Measurements from ENCODE around the gene MRC1. TPM values are rescaled to one million over a fixed set of nuclear protein-coding genes. Genes with fewer than 3 reads are reported as not detected.

The MRC1 gene
- total RNA-seq, 1 donor from 2014 or later, result 0.07 TPM

GRCh38 chr10:17821893-17822292 is 12.7 kb downstream of the MRC1 start:
- Histone ChIP-seq H3K36me3 (ENCODE audit: insufficient read depth, low read length) (no peaks in the 10 kb centered on the region), H2AFZ (ENCODE audit: low read depth, low read length) (no peak overlapping the region), H3K79me2 (ENCODE audit: insufficient read depth, low read length) (no peaks in the 10 kb centered on the region), H3K4me1 (ENCODE audit: insufficient read depth, low read length) (no peaks in the 10 kb centered on the region), H3K27ac (ENCODE audit: low read depth, low read length) (no peak overlapping the region), H3K27me3 (ENCODE audit: insufficient read depth, low read length) (peaks cover 3% of the 10 kb centered on the region), H3K9ac (ENCODE audit: low read length) (no peak overlapping the region), H3K4me2 (ENCODE audit: low read length) (no peak overlapping the region), H3K4me3 (ENCODE audit: insufficient read depth, low read depth, low read length) (no peak overlapping the region), H3K9me3 (ENCODE audit: insufficient read depth, low read depth, low read length) (no peaks in the 10 kb centered on the region), H4K20me1 (ENCODE audit: insufficient read depth, low read length) (no peaks in the 10 kb centered on the region)
- FAIRE-seq (no peak), DNase-seq (ENCODE audit: low read depth) (no peak)
- no peak overlapping the region for H3K4me3 Mint-ChIP-seq (ENCODE audit: unreplicated experiment)
- no peaks in the 10 kb centered on the region for H3K27me3 Mint-ChIP-seq (ENCODE audit: low read depth, unreplicated experiment)
- H3K9me3 Mint-ChIP-seq (ENCODE audit: unreplicated experiment), result no peaks in the 10 kb centered on the region
- H3K36me3 Mint-ChIP-seq (ENCODE audit: low read depth, unreplicated experiment), result no peaks in the 10 kb centered on the region
- no peak overlapping the region for H3K27ac Mint-ChIP-seq (ENCODE audit: unreplicated experiment)
- TF ChIP-seq CTCF (IDR thresholded peaks at IDR 0.05; ENCODE audit: insufficient read depth, low read depth, low read length) (no peak), EZH2 (IDR thresholded peaks at IDR 0.05; ENCODE audit: insufficient read depth, low read length) (no peak)
- no peaks in the 10 kb centered on the region for H3K4me1 Mint-ChIP-seq (ENCODE audit: low read depth, unreplicated experiment)

- no peaks in the 10 kb centered on the region for H3K9me3 Mint-ChIP-seq (ENCODE audit: unreplicated experiment)
- no peaks in the 10 kb centered on the region for H3K79me2 ChIP-seq (ENCODE audit: insufficient read depth, low read length)
- H3K4me2 ChIP-seq (ENCODE audit: low read length), result no peak overlapping the region
- H3K4me3 ChIP-seq (ENCODE audit: insufficient read depth, low read depth, low read length), result no peak overlapping the region
- DNase-seq (ENCODE audit: low read depth) (no peak), FAIRE-seq (no peak)
- no peaks in the 10 kb centered on the region for H3K27me3 Mint-ChIP-seq (ENCODE audit: low read depth, unreplicated experiment)
- H3K36me3 Mint-ChIP-seq (ENCODE audit: low read depth, unreplicated experiment), result no peaks in the 10 kb centered on the region
- H3K9me3 ChIP-seq (ENCODE audit: insufficient read depth, low read depth, low read length), result no peaks in the 10 kb centered on the region
- H3K36me3 ChIP-seq (ENCODE audit: insufficient read depth, low read length), result no peaks in the 10 kb centered on the region
- peaks cover 11% of the 10 kb centered on the region for H3K4me1 Mint-ChIP-seq (ENCODE audit: low read depth, unreplicated experiment)
- H2AFZ ChIP-seq (ENCODE audit: low read depth, low read length), result no peak overlapping the region
- peaks cover 14% of the 10 kb centered on the region for H3K4me1 ChIP-seq (ENCODE audit: insufficient read depth, low read length)
- H3K27ac ChIP-seq (ENCODE audit: low read depth, low read length), result no peak overlapping the region
- no peak overlapping the region for H3K9ac ChIP-seq (ENCODE audit: low read length)
- H4K20me1 ChIP-seq (ENCODE audit: insufficient read depth, low read length), result no peaks in the 10 kb centered on the region
- H3K4me3 Mint-ChIP-seq (ENCODE audit: unreplicated experiment), result no peak overlapping the region
- TF ChIP-seq EZH2 (IDR thresholded peaks at IDR 0.05; ENCODE audit: insufficient read depth, low read length) (no peak), CTCF (IDR thresholded peaks at IDR 0.05; ENCODE audit: insufficient read depth, low read depth, low read length) (no peak)
- H3K27ac Mint-ChIP-seq (ENCODE audit: unreplicated experiment), result no peak overlapping the region
- H3K27me3 ChIP-seq (ENCODE audit: insufficient read depth, low read length), result no peaks in the 10 kb centered on the region
Observed at GRCh38 chr10:17831341-17831740, 22.2 kb downstream of the MRC1 start.

- no peak for TF ChIP-seq EZH2 (IDR thresholded peaks at IDR 0.05; ENCODE audit: insufficient read depth, low read length)
- no peak for TF ChIP-seq CTCF (IDR thresholded peaks at IDR 0.05; ENCODE audit: insufficient read depth, low read depth, low read length)
- H3K9me3 ChIP-seq (ENCODE audit: insufficient read depth, low read depth, low read length), result no peaks in the 10 kb centered on the region
- no peaks in the 10 kb centered on the region for H4K20me1 ChIP-seq (ENCODE audit: insufficient read depth, low read length)
- Mint-ChIP-seq H3K4me3 (ENCODE audit: unreplicated experiment) (no peak overlapping the region), H3K27ac (ENCODE audit: unreplicated experiment) (no peak overlapping the region), H3K9me3 (ENCODE audit: unreplicated experiment) (no peaks in the 10 kb centered on the region), H3K36me3 (ENCODE audit: low read depth, unreplicated experiment) (no peaks in the 10 kb centered on the region), H3K4me1 (ENCODE audit: low read depth, unreplicated experiment) (peaks cover 14% of the 10 kb centered on the region), H3K27me3 (ENCODE audit: low read depth, unreplicated experiment) (no peaks in the 10 kb centered on the region)
- no peaks in the 10 kb centered on the region for H3K36me3 ChIP-seq (ENCODE audit: insufficient read depth, low read length)
- no peak overlapping the region for H3K9ac ChIP-seq (ENCODE audit: low read length)
- no peaks in the 10 kb centered on the region for H3K27me3 ChIP-seq (ENCODE audit: insufficient read depth, low read length)
- H3K4me1 ChIP-seq (ENCODE audit: insufficient read depth, low read length), result peaks cover 18% of the 10 kb centered on the region
- FAIRE-seq (no peak), DNase-seq (ENCODE audit: low read depth) (no peak)
- H3K4me3 ChIP-seq (ENCODE audit: insufficient read depth, low read depth, low read length), result no peak overlapping the region
- H3K4me2 ChIP-seq (ENCODE audit: low read length), result no peak overlapping the region
- no peak overlapping the region for H3K27ac ChIP-seq (ENCODE audit: low read depth, low read length)
- H3K79me2 ChIP-seq (ENCODE audit: insufficient read depth, low read length), result no peaks in the 10 kb centered on the region
- no peak overlapping the region for H2AFZ ChIP-seq (ENCODE audit: low read depth, low read length)
Observed at GRCh38 chr10:17831896-17832295, 22.7 kb downstream of the MRC1 start.
